HEK293 (cell line): ENCODE results near the gene DGKQ.

ENCODE experiments used
- CTCF ChIA-PET: fragments of 350-600 bp; formaldehyde crosslinking; extraction: SDS; loops from one replicate; lab custom pipeline; 2021; ENCODE audit warnings: antibody characterized with exemption; lab: Yijun Ruan, JAX
- POLR2A ChIA-PET: fragments of 300-600 bp; formaldehyde crosslinking; extraction: SDS; loops from one replicate; lab custom pipeline; 2020; ENCODE audit warnings: antibody characterized with exemption, inconsistent platforms; lab: Yijun Ruan, JAX
- H3K27ac ChIP-seq: fragments of 200-500 bp; sonication (Bioruptor generic); 2 replicates; pipeline ENCODE4 v1.5.1; 2014; ENCODE audit warnings: low read depth, low read length, control low read depth, inconsistent platforms; ENCODE audit errors: extremely low read depth
- H3K36me3 ChIP-seq, 2 experiments: fragments of 200-500 bp in 1 of 2; sonication (Bioruptor generic) in 1 of 2; 1 replicate in 1 of 2; 2 replicates in 1 of 2; pipeline ENCODE4 v1.5.1; 2014 to 2017; ENCODE audit warnings: inconsistent platforms in 2 of 2, low read length in 2 of 2; ENCODE audit not compliant: control insufficient read depth in 2 of 2, insufficient read depth in 1 of 2
- H3K4me1 ChIP-seq: fragments of 200-500 bp; sonication (Bioruptor generic); 2 replicates; pipeline ENCODE4 v1.5.1; 2014; ENCODE audit warnings: mild to moderate bottlenecking, low read length, inconsistent platforms; ENCODE audit not compliant: control insufficient read depth, insufficient read depth
- H3K4me3 ChIP-seq: 2 replicates; pipeline ENCODE4 v1.5.1; 2011; ENCODE audit warnings: low read depth, mild to moderate bottlenecking, control low read depth, low read length, moderate library complexity
- H3K9me3 ChIP-seq: fragments of 200-500 bp; sonication (Bioruptor generic); 2 replicates; pipeline ENCODE4 v1.5.1; 2014; ENCODE audit warnings: low read depth, low read length, inconsistent platforms; ENCODE audit not compliant: control insufficient read depth, insufficient read depth
- CTCF ChIP-seq: fragments of 450-650 bp; formaldehyde crosslinking; IDR thresholded peaks from 2 replicates; pipeline ENCODE4 v1.5.1; 2016; ENCODE audit warnings: missing biosample characterization, missing genetic modification characterization
- GLIS1 ChIP-seq: fragments of 450-650 bp; formaldehyde crosslinking; IDR thresholded peaks from 2 replicates; pipeline ENCODE4 v1.5.1; 2016; ENCODE audit warnings: missing biosample characterization, missing genetic modification characterization
- KLF1 ChIP-seq: fragments of 450-650 bp; formaldehyde crosslinking; IDR thresholded peaks from 2 replicates; pipeline ENCODE4 v1.5.1; 2016; ENCODE audit warnings: missing biosample characterization, missing genetic modification characterization
- ZBTB10 ChIP-seq: fragments of 450-650 bp; formaldehyde crosslinking; IDR thresholded peaks from 2 replicates; pipeline ENCODE4 v1.5.1; 2016; ENCODE audit warnings: missing biosample characterization, missing genetic modification characterization
- ZBTB11 ChIP-seq: fragments of 450-650 bp; formaldehyde crosslinking; conservative IDR thresholded peaks from 2 replicates; pipeline ENCODE4 v1.5.1; 2016; ENCODE audit warnings: low read depth, missing biosample characterization, missing genetic modification characterization
- ZBTB17 ChIP-seq: fragments of 450-650 bp; formaldehyde crosslinking; IDR thresholded peaks from 2 replicates; pipeline ENCODE4 v1.5.1; 2016; ENCODE audit warnings: missing biosample characterization, missing genetic modification characterization
- ZBTB48 ChIP-seq: fragments of 450-650 bp; formaldehyde crosslinking; IDR thresholded peaks from 2 replicates; pipeline ENCODE4 v1.5.1; 2016; ENCODE audit warnings: missing biosample characterization, missing genetic modification characterization
- ZNF335 ChIP-seq: fragments of 450-650 bp; formaldehyde crosslinking; conservative IDR thresholded peaks from 2 replicates; pipeline ENCODE4 v1.5.1; 2016; ENCODE audit warnings: missing biosample characterization, missing genetic modification characterization
- TF ChIP-seq, protein P1 (sequence below): fragments of 450-650 bp; formaldehyde crosslinking; IDR thresholded peaks from 2 replicates; pipeline ENCODE4 v1.5.1; 2016; ENCODE audit warnings: missing biosample characterization, missing genetic modification characterization
- TF ChIP-seq, protein P2 (sequence below): fragments of 450-650 bp; formaldehyde crosslinking; IDR thresholded peaks from 2 replicates; pipeline ENCODE4; 2016; ENCODE audit warnings: missing biosample characterization, missing genetic modification characterization

The DGKQ gene

DNA sequence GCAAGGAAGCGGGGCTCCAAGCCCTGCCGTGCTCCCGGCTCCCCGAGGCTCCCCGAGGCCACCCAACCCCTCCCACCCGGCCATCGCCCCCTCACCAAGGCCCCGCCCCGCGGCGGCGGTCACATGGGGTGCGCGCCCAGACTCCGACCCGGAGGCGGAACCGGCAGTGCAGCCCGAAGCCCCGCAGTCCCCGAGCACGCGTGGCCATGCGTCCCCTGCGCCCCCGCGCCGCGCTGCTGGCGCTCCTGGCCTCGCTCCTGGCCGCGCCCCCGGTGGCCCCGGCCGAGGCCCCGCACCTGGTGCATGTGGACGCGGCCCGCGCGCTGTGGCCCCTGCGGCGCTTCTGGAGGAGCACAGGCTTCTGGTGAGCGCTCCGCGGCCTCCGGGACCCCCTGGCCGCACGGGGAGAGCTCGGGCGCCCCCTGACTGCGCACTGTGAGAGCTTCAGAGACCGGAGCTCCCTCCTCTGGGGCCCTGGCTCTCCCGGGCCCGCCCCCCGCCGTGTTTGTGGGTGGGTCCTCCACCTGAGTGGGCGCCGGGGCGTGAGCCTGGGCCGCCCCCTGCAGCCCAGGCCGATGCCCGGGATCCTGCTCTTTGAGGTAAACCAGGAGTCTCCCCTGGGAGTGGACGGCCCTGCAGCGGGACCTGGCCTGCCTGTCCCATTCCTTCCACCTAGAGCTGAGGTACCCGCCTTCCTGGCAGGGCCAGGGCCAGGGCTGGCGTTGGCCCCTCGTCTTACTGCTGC, 13.7 kb upstream of the DGKQ start, which contains the start of gene IDUA (continued):
- TF ChIP-seq GLIS1 = peak; percentile 93
- peak; percentile 78 for TF ChIP-seq CTCF

DNA sequence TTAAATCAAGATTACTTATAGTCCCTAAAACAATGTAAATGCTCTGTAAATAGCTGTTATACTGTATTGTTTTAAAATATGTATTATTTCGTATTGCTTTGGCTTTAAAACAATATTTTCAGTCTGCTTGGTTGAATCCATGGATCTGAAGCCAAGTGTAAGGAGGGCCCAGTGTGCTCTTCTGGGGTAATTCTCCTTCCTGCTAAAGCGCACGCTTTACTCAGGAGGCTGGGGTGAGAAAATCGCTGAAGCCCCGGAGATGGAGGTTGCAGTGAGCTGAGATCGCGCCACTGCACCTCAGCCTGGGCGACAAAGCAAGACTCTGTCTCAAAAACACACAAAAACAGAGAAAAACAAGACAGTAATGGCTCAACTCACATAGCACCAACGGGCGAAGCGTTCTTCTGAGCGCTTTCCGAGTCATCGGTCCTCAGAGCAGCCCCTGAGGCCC, 13.1 kb upstream of the DGKQ start:
- POLR2A ChIA-PET = no interaction called here
- CTCF ChIA-PET = interaction anchor here (0.9 to 2.1 kb wide), 4 partner anchors 12 to 244 kb away, joined by 4 to 12 read pairs (median 4); no protein-coding TSS in a partner anchor
- H3K36me3 ChIP-seq = peaks cover 0 to 4% of the 10 kb centered on the region in 2 experiments; a peak in 1 of 3 replicates
- TF ChIP-seq ZBTB10 (0 out of 2 replicates have a peak, but pooled peaks have one; percentile 18), ZBTB17 (tag by site-specific recombination) (peak; percentile 70), ZBTB48 (tag by site-specific recombination) (0 out of 2 replicates have a peak, but pooled peaks have one; percentile 26), ZNF335 (peak; percentile 67), ZBTB11 (no peak), KLF1 (tag by site-specific recombination) (peak; percentile 28; the same call in 1 of the 2 replicates)
- TF ChIP-seq, protein P1, sequence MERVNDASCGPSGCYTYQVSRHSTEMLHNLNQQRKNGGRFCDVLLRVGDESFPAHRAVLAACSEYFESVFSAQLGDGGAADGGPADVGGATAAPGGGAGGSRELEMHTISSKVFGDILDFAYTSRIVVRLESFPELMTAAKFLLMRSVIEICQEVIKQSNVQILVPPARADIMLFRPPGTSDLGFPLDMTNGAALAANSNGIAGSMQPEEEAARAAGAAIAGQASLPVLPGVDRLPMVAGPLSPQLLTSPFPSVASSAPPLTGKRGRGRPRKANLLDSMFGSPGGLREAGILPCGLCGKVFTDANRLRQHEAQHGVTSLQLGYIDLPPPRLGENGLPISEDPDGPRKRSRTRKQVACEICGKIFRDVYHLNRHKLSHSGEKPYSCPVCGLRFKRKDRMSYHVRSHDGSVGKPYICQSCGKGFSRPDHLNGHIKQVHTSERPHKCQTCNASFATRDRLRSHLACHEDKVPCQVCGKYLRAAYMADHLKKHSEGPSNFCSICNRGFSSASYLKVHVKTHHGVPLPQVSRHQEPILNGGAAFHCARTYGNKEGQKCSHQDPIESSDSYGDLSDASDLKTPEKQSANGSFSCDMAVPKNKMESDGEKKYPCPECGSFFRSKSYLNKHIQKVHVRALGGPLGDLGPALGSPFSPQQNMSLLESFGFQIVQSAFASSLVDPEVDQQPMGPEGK = peak; percentile 31
- TF ChIP-seq, protein P2, sequence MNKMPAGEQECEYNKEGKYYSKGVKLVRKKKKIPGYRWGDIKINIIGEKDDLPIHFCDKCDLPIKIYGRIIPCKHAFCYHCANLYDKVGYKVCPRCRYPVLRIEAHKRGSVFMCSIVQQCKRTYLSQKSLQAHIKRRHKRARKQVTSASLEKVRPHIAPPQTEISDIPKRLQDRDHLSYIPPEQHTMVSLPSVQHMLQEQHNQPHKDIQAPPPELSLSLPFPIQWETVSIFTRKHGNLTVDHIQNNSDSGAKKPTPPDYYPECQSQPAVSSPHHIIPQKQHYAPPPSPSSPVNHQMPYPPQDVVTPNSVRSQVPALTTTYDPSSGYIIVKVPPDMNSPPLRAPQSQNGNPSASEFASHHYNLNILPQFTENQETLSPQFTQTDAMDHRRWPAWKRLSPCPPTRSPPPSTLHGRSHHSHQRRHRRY (tag by site-specific recombination) = no peak
- no peaks in the 10 kb centered on the region for H3K9me3 ChIP-seq
- H3K27ac ChIP-seq = no peak overlapping the region; the same call in 1 of the 2 replicates
- H3K4me3 ChIP-seq = peak overlapping the region; percentile 36
- H3K4me1 ChIP-seq = no peaks in the 10 kb centered on the region
